GM19397 (cell line): Measurements from ENCODE around the gene HADHB.
A peak's percentile ranks its signal among the peaks of the same experiment; 100 is the strongest.
"Not testable (repeated sequence)": the region's sequence is repeated elsewhere in the genome, so short reads cannot be mapped to it uniquely, and the experiment has no call there.

Source experiments
- ATAC-seq: cut with Tn5 transposase; IDR thresholded peaks from one replicate; pipeline ENCODE4 v1.9.1; 2021; ENCODE audit warnings: mild to moderate bottlenecking, moderate library complexity; ENCODE audit not compliant: unreplicated experiment

The HADHB gene

GRCh38 chr2:26243470-26244308 is 1.1 kb upstream of the HADHB start:
- no peak for ATAC-seq

- ATAC-seq, result peak; percentile 7
These were observed 543 bp downstream of the HADHB start for GRCh38 chr2:26245231-26245732.

GRCh38 chr2:26245810-26246209 is 1.1 kb downstream of the HADHB start:
- ATAC-seq, result peak; percentile 42

GRCh38 chr2:26246818-26247217 is 2.1 kb downstream of the HADHB start:
- ATAC-seq, result no peak

DNA sequence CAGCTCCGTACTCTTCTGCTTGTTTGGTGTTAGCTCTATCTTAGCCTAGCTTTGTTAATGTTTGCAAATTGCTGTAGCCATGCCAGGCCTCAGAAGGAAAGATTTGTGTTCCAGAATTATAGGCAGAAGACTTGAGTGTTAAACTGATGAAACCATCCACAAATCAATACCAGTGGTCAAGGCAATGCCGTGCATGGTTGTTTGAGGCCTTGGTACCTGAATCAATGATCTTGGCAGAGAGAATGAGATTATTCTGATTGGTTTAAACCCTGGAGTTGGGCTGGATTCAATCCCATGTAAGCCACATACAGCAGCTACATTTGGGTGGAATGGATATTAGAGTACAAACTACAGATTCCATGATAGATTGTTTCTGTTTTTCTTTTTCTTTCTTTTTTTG is 4.9 kb downstream of the HADHB start:
- ATAC-seq, result no peak

GRCh38 chr2:26251893-26252292 is 7.2 kb downstream of the HADHB start:
- no peak for ATAC-seq

DNA sequence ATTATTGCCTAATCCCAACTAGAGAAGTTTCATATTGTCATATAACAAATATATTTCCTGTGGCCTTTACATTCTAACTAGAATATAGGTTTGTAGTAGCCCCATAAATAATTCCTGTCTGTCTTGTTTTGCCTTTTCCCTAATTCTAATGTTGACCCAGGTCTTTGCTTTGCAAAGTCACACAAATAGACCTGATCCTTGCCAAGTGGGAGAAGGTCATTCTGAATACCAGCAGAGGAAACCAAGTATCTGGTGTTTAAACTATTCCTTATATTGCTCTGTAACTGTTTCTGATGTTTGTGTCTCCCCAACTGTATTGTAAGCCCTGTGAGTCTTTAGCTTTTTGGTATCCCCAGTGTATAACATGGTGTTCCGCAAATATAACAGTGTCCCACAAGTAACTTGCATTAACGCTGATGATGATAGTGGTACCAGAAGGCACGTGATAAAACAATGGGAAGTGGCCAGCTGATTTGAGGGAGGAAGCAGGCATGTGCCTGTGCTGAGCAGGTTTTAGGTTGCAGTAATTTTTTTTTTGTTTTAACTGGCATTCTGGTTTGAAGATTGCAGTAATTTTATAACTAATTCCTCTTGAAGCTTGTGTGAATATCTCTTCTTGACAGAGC is 11.1 kb downstream of the HADHB start:
- no peak for ATAC-seq

DNA sequence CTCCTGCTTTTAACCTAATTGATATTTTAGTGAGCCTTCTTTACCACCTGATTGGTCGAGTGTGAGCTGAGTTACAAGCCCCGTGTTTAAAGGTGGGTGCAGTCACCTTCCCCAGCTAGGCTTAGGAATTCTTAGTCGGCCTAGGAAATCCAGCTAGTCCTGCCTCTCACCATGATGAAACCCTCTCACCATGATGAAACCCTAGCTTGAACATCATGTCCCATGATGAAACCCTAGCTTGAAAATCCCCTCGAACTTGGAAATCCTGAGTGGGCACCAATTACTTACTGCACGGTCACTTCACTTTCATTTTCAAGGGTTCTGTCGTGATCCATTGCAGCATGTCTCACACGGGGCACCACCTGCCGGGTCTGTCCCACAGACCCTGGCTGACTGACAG is 14.1 kb downstream of the HADHB start:
- ATAC-seq, result not testable (repeated sequence)

GRCh38 chr2:26268213-26268612 is 23.5 kb downstream of the HADHB start:
- ATAC-seq, result no peak

DNA sequence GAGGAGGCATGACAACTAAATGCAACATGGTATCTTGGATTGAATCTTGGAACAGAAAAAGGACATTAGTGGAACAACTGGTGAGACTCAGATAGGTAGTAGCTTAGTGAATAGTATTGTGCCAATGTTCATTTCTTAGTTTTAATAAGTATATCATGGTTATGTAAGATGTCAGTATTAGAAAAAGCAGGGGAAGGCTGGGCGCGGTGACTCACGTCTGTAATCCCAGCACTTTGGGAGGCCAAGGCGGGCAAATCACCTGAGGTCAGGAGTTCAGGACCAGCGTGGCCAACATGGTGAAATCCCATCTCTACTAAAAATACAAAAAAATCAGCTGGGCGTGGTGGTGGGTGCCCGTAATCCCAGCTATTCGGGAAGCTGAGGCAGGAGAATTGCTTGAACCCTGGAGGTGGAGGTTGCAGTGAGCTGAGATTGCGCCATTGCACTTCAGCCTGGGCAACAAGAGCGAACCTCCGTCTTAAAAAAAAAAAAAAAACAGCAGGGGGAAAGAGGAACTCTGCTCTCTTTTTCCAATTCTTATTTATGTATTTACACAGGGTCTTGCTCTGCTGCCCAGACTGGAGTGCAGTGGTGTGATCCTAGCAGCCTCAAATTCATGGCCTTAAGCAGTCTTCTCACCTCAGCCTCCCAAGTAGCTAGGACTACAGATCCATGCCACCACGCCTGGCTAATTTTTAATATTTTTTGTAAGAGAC is 24.1 kb downstream of the HADHB start:
- not testable (repeated sequence) for ATAC-seq

- ATAC-seq, result no peak
These were observed 24.9 kb downstream of the HADHB start for GRCh38 chr2:26269571-26270158.

GRCh38 chr2:26270373-26270772 is 25.6 kb downstream of the HADHB start:
- ATAC-seq, result no peak

DNA sequence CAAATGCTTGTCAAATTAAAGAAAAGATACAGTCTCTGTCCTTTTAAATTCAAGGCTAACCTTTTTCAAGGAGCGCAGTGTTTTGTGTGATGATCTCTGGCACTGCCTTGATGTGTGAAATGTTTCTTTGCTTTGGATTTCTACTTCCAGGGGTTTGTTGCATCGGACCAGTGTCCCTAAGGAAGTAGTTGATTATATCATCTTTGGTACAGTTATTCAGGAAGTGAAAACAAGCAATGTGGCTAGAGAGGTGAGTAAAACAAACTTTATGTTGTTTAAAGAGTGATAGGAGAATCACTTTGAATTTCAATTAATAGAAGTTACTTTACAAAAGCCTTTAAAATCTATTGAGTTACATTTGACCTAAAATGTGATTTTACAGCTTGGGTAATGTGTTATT is 28.8 kb downstream of the HADHB start:
- ATAC-seq, result no peak

- ATAC-seq, result no peak
These were observed 29.4 kb downstream of the HADHB start for GRCh38 chr2:26274058-26274613.

- no peak for ATAC-seq
These were observed 31.9 kb downstream of the HADHB start for GRCh38 chr2:26276484-26277227.

DNA sequence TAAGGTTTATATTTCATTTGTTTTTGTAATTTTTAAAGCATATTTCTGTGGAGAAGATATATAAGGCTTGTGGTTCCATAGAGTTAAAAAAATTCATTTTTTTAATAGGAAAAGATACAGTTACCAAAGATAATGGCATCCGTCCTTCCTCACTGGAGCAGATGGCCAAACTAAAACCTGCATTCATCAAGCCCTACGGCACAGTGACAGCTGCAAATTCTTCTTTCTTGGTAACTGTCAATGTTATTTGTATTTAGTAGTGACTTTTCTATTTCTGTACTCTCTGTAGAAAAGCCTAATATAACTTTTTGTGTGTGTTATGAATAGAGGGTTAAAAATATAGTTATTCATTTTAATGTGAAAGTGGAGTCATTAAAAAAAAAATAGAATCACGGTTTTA is 35.1 kb downstream of the HADHB start:
- ATAC-seq, result no peak

GRCh38 chr2:26281226-26281625 is 36.5 kb downstream of the HADHB start:
- ATAC-seq, result no peak

GRCh38 chr2:26283606-26284005 is 38.9 kb downstream of the HADHB start:
- ATAC-seq, result no peak

DNA sequence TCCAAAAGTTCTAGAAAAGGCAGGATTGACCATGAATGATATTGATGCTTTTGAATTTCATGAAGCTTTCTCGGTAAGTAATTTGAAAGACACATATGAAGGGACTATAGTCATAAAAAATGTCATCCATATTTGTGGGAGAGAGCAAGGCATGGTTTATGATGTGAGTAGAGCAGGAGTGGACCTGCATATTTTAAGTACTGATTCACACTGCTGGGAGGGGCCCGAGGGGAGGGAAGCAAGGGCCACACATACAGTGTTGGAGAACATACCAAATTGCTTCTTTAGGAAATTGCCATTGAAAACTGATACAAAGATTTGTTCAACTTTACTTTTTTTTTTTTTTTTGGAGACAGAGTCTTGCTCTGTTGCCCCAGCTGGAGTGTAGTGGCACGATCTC is 39.4 kb downstream of the HADHB start:
- ATAC-seq, result no peak

DNA sequence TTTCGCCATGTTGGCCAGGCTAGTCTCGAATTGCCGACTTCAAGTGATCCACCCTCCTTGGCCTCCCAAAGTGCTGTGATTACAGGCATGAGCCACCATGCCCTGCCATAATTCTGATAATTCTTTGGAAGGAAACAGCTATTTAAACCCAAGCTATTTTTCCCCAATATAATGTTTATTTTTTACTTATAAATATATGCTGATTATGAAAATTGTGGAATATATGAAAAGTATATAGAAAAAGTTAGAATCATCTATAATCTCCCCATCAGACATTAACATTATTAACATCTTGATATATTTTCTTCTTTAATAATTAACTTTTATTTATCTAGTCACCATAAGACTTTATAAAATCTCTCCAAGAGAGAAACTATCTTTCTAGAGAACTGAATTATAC is 41.2 kb downstream of the HADHB start:
- ATAC-seq, result no peak
